Heart right ventricle (tissue), 16 donors: ENCODE measurements around the gene PTPRE. TPM values are rescaled to one million over a fixed set of nuclear protein-coding genes. Genes with fewer than 3 reads are reported as not detected.

Source experiments
- ATAC-seq, 8 donors: fragments of 200-7000 bp; cut with Tn5 transposase; one replicate each; pipeline ENCODE4 v1.9.1; 2020; ENCODE audit warnings: mild to moderate bottlenecking in 8 of 8, moderate library complexity in 8 of 8, moderate number of reproducible peaks in 1 of 8
- DNase-seq, 2 donors: peaks; one replicate each; pipeline ENCODE4 v3.0.0-alpha.2; 2020
- H3K27ac ChIP-seq, 10 donors: fragments of 200-600 bp; sonication (generic) in 2 of 10; one replicate each; pipeline versions ENCODE4 v1.5.0 to v1.8.0; 2020 to 2022; ENCODE audit warnings: mild to moderate bottlenecking in 3 of 10
- H3K27me3 ChIP-seq, 7 donors: fragments of 200-600 bp; one replicate each; pipeline ENCODE4 v1.8.0; 2021 to 2022; ENCODE audit warnings: mild to moderate bottlenecking in 2 of 7
- H3K36me3 ChIP-seq, 9 donors: fragments of 200-600 bp; sonication (generic) in 1 of 9; one replicate each; pipeline versions ENCODE4 v1.5.0 to v1.8.0; 2020 to 2022; ENCODE audit warnings: mild to moderate bottlenecking in 2 of 9
- H3K4me1 ChIP-seq, 9 donors: fragments of 200-600 bp; sonication (generic) in 1 of 9; one replicate each; pipeline versions ENCODE4 v1.5.0 to v1.8.0; 2020 to 2022; ENCODE audit warnings: mild to moderate bottlenecking in 4 of 9
- H3K4me3 ChIP-seq, 10 donors: fragments of 200-600 bp; sonication (generic) in 2 of 10; one replicate each; pipeline versions ENCODE4 v1.5.0 to v1.8.0; 2020 to 2022; ENCODE audit warnings: mild to moderate bottlenecking in 7 of 10, moderate library complexity in 2 of 10
- H3K9me3 ChIP-seq, 11 donors: fragments of 200-600 bp in 10 of 11; sonication (generic) in 2 of 11; one replicate each; pipeline versions ENCODE4 v1.5.0 to v1.8.0; 2013 to 2022; ENCODE audit warnings: mild to moderate bottlenecking in 2 of 11, control low read depth in 1 of 11, moderate library complexity in 1 of 11
- WGBS, 2 donors: extraction: QIAGEN DNeasy Blood & Tissue Kit; methylation state at CpG; one replicate each; pipeline ENCODE4 v1.1.7; 2013; ENCODE audit warnings: inconsistent platforms in 1 of 2; 5-methylcytosine and 5-hydroxymethylcytosine counted together
- intact Hi-C, 10 donors: fragments of 100-400 bp; cut with DNase I; formaldehyde crosslinking; loops; one replicate each; pipeline versions ENCODE4 v1.11.1 to v1.14.2; 2022
- polyA plus RNA-seq, 2 donors: library from polyadenylated mRNA; stranded (reverse); fragments of 200-250 nt; gene quantifications; one replicate each; pipeline ENCODE4 v1.2.3, GENCODE V29; 2013
- total RNA-seq, 10 donors: library from RNA; stranded (reverse); fragmentation: NEBNext Ultra II Directional in 3 of 10; extraction: Animal tissue kit (Norgen Biotek cat#: 25700) in 3 of 10; gene quantifications; one replicate each; pipeline versions ENCODE4 v1.2.1 to v1.2.4, GENCODE V29; 2021 to 2023
- TF ChIP-seq, protein P1 (sequence below), 9 donors: fragments of 200-600 bp; sonication (generic) in 2 of 9; IDR thresholded peaks; one replicate each; pipeline versions ENCODE4 v1.5.0 to v1.8.0; 2021 to 2022; ENCODE audit warnings: antibody characterized with exemption in 9 of 9, mild to moderate bottlenecking in 5 of 9, moderate library complexity in 1 of 9
- donor health status: Arrhythmogenic right ventricular cardiomyopathy.
- donor health status: ischemic (EF 13 %, LVEDD 7.1; RV severe dilation, severe dysfunction).
- donor health status: healthy with polysubstance abuse.
- donor health status: DM: no; HTN: yes; CAD: no.
- donor health status: DM: no; HTN: no; CAD: no.
- donor health status: ischemic (EF 25% LVEDD 6.9; RV normal size, moderate dysfunction).
- donor health status: ischemic (EF 25% LVEDD 5.7; RV mildly dilated, moderate dysfunction).
- donor health status: healthy.
- donor health status: DM: yes; HTN: yes; CAD: no.
- donor health status: Ischemic cardiomyopathy.
- donor health status: ischemic (EF 35%, LVEDD 5.7; RV mildly dilated, moderate dysfunction).
- donor health status: nonischemic (EF 11% LVEDD 7.7; RV severe dilation, severe dysfunction).
- donor health status: DM: yes; HTN: yes; CAD: no.
- donor health status: PGD.
- donor health status: ischemic (EF 29% LVEDD 5.4; RV normal size, mild dysfunction).
- donor health status: nonischemic (EF 23%, LVEDD 6.1; RV moderate dilation, normal function).

Gene PTPRE
- total and polyA plus RNA-seq, 12 donors = 6.1 to 42.8 (median 22.1) TPM

DNA sequence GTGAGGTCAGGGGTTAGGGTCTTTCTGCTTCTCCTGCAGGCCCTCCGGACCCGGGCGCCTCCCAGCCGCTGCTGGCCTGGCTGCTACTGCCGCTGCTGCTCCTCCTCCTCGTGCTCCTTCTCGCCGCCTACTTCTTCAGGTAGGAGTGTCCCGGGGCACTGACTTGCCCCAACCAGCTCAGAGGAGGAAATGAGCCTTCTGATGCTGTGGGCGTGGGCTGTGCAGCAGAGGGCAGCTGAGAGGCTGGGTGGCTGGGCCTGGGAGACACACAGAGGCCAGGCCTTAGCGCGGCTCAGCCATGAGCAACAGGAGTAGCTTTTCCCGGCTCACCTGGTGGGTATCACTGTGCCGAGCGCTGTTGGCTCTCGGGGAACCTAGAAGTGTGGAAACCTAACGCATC, 140.4 kb downstream of the PTPRE start:
- H3K27ac ChIP-seq = peak overlapping the region; percentile 25 to 95 (median 72)
- TF ChIP-seq, protein P1, sequence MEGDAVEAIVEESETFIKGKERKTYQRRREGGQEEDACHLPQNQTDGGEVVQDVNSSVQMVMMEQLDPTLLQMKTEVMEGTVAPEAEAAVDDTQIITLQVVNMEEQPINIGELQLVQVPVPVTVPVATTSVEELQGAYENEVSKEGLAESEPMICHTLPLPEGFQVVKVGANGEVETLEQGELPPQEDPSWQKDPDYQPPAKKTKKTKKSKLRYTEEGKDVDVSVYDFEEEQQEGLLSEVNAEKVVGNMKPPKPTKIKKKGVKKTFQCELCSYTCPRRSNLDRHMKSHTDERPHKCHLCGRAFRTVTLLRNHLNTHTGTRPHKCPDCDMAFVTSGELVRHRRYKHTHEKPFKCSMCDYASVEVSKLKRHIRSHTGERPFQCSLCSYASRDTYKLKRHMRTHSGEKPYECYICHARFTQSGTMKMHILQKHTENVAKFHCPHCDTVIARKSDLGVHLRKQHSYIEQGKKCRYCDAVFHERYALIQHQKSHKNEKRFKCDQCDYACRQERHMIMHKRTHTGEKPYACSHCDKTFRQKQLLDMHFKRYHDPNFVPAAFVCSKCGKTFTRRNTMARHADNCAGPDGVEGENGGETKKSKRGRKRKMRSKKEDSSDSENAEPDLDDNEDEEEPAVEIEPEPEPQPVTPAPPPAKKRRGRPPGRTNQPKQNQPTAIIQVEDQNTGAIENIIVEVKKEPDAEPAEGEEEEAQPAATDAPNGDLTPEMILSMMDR (IDR thresholded peaks at IDR 0.05) = peak in 1 of 9 donors; percentile 12
- H3K36me3 ChIP-seq = peaks cover 0 to 26% (median under 1%) of the 10 kb centered on the region in 9 donors
- H3K27me3 ChIP-seq = no peaks in the 10 kb centered on the region
- peak; percentile 69 to 82 (median 76) for ATAC-seq
- peaks cover 13 to 78% (median 42%) of the 10 kb centered on the region in 9 donors for H3K4me1 ChIP-seq
- no peaks in the 10 kb centered on the region for H3K9me3 ChIP-seq
- intact Hi-C loops = no loop called here
- WGBS, 2 donors = 56 to 61% methylated on average over 17 of the region's 17 CpGs
- peak; percentile 65 to 71 for DNase-seq
- peak overlapping the region in 7 of 10 donors; percentile 21 to 70 (median 39) for H3K4me3 ChIP-seq

GRCh38 chr10:128047991-128048818, 141.3 kb downstream of the PTPRE start:
- Histone ChIP-seq H3K27me3 (no peaks in the 10 kb centered on the region), H3K4me1 (peaks cover 13 to 85% (median 42%) of the 10 kb centered on the region in 9 donors), H3K9me3 (no peaks in the 10 kb centered on the region), H3K36me3 (peaks cover 0 to 33% (median 6%) of the 10 kb centered on the region in 9 donors), H3K4me3 (peak overlapping the region in 7 of 10 donors; percentile 21 to 70 (median 39)), H3K27ac (peak overlapping the region; percentile 25 to 95 (median 72))
- ATAC-seq (peak; percentile 56 to 88 (median 84)), DNase-seq (peak in 1 of 2 donors; percentile 66)
- intact Hi-C loops = no loop called here
- 13 to 20% methylated on average over 21 of the region's 21 CpGs for WGBS, 2 donors
- TF ChIP-seq, protein P1 (IDR thresholded peaks at IDR 0.05) = no peak

DNA sequence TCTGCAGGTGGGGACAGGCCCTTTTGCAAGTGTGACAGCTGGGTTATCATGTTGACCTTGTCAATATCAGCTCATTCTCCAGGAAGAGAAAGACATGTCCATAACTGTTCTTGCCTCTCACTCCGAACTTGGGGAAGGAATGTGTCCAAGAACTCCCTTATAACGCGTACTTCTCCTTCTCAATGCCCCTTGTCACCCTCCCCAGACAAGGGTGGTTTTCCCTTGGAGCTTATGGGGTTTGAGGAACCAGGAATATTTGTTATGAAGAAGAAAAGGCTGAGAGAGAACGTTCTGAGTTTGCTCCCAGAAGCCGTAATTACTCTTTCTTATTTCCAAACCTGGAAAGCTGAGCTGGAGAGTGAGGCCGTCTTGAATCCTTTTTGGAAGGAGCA, 141.9 kb downstream of the PTPRE start:
- no peaks in the 10 kb centered on the region for H3K27me3 ChIP-seq
- H3K4me3 ChIP-seq = peak overlapping the region in 7 of 10 donors; percentile 21 to 70 (median 39)
- WGBS, 2 donors = 64 to 67% methylated on average over 6 of the region's 6 CpGs
- TF ChIP-seq, protein P1 (IDR thresholded peaks at IDR 0.05) = no peak
- H3K36me3 ChIP-seq = peaks cover 0 to 39% (median 10%) of the 10 kb centered on the region in 9 donors
- peaks cover 13 to 85% (median 36%) of the 10 kb centered on the region in 9 donors for H3K4me1 ChIP-seq
- intact Hi-C loops = no loop called here
- no peaks in the 10 kb centered on the region for H3K9me3 ChIP-seq
- peak overlapping the region in 9 of 10 donors; percentile 45 to 95 (median 72) for H3K27ac ChIP-seq
- ATAC-seq (no peak), DNase-seq (no peak)

GRCh38 chr10:128049226-128050120, 142.6 kb downstream of the PTPRE start:
- Histone ChIP-seq H3K27me3 (no peaks in the 10 kb centered on the region), H3K4me3 (peak overlapping the region in 6 of 10 donors; percentile 31 to 70 (median 40)), H3K4me1 (peaks cover 13 to 85% (median 30%) of the 10 kb centered on the region in 9 donors), H3K36me3 (peaks cover 0 to 46% (median 10%) of the 10 kb centered on the region in 9 donors), H3K27ac (peak overlapping the region in 6 of 10 donors; percentile 71 to 95 (median 74)), H3K9me3 (no peaks in the 10 kb centered on the region)
- DNase-seq (no peak), ATAC-seq (no peak)
- TF ChIP-seq, protein P1 (IDR thresholded peaks at IDR 0.05) = no peak
- 86 to 89% methylated on average over 23 of the region's 23 CpGs for WGBS, 2 donors
- intact Hi-C loops = loop anchor here in 1 of 10 donors (2.0 kb wide), 1 partner anchor 17 kb away; no protein-coding TSS in a partner anchor
